Adrenal gland (tissue), 12 donors: ENCODE measurements around the gene LMBRD2. TPM values are rescaled to one million over a fixed set of nuclear protein-coding genes. Genes with fewer than 3 reads are reported as not detected.
A peak's percentile ranks its signal among the peaks of the same experiment; 100 is the strongest.

Experiments
- DNase-seq, 7 donors: peaks; one replicate each; pipeline ENCODE4 v3.0.0-alpha.2; 2019 to 2020
- H3K27ac ChIP-seq, 5 donors: fragments of 200-600 bp; sonication (generic) in 4 of 5; 1 replicate in 3 of 5; 2 replicates in 2 of 5; pipeline versions ENCODE4 v1.5.1 to v1.8.0; 2016 to 2020; ENCODE audit warnings: mild to moderate bottlenecking in 1 of 5
- H3K27me3 ChIP-seq: fragments of 200-600 bp; 2 replicates; pipeline ENCODE4 v1.8.0; 2021
- H3K36me3 ChIP-seq, 2 donors: fragments of 200-600 bp; replicated peaks in 1 of 2; 1 replicate in 1 of 2; 2 replicates in 1 of 2; pipeline versions ENCODE4 v1.5.1 to v1.8.0; 2018 to 2022
- H3K4me1 ChIP-seq, 2 donors: fragments of 200-600 bp; replicated peaks in 1 of 2; 1 replicate in 1 of 2; 2 replicates in 1 of 2; pipeline versions ENCODE4 v1.5.1 to v1.8.0; 2018 to 2021
- H3K4me3 ChIP-seq, 4 donors: fragments of 200-600 bp; sonication (generic) in 3 of 4; one replicate each; pipeline ENCODE4 v1.5.1; 2016 to 2018
- H3K9me3 ChIP-seq, 3 donors: fragments of 200-600 bp; sonication (generic) in 1 of 3; replicated peaks in 1 of 3; 1 replicate in 2 of 3; 2 replicates in 1 of 3; pipeline versions ENCODE4 v1.5.1 to v1.8.0; 2016 to 2021
- CTCF ChIP-seq, 6 experiments: fragments of 450-650 bp in 4 of 6; fragments of 200-600 bp in 2 of 6; sonication (generic) in 1 of 6; IDR thresholded peaks; 1 replicate in 5 of 6; 2 replicates in 1 of 6; pipeline versions ENCODE4 v1.5.1 to v1.8.0; 2016 to 2021; ENCODE audit warnings: antibody characterized with exemption in 6 of 6, mild to moderate bottlenecking in 2 of 6, moderate library complexity in 1 of 6
- POLR2A ChIP-seq, 2 donors: fragments of 450-650 bp; IDR thresholded peaks; one replicate each; pipeline ENCODE4 v1.6.1; 2017; ENCODE audit warnings: antibody characterized with exemption in 2 of 2, mild to moderate bottlenecking in 2 of 2, moderate library complexity in 1 of 2
- WGBS, 4 donors: extraction: QIAGEN DNeasy Blood & Tissue Kit in 2 of 4; methylation state at CpG; one replicate each; pipeline versions ENCODE4 v1.1.5 to v1.1.7; 2013 to 2017; 5-methylcytosine and 5-hydroxymethylcytosine counted together
- intact Hi-C, 2 donors: fragments of 100-400 bp; cut with DNase I; formaldehyde crosslinking; loops; one replicate each; pipeline versions ENCODE4 v1.14.1 to v1.15.0; 2022 to 2023
- polyA plus RNA-seq, 3 donors: library from polyadenylated mRNA; stranded (reverse); fragments of 200-250 nt in 2 of 3; fragments of 350-450 nt in 1 of 3; fragmentation: Illumina TruSeq in 1 of 3; extraction: RNeasy Lipid Tissue Mini Kit (QIAGEN cat#74804) in 1 of 3; gene quantifications; one replicate each; pipeline ENCODE4 v1.2.3, GENCODE V29; 2013 to 2014
- total RNA-seq, 9 donors: library from RNA; depleted of rRNA in 4 of 9; stranded (reverse); fragments of >200 nt in 4 of 9; fragments of 120-200 nt in 1 of 9; fragmentation: NEBNext Ultra II Directional in 1 of 9; extraction: Animal tissue kit (Norgen Biotek cat#: 25700) in 1 of 9; gene quantifications; one replicate each; pipeline versions ENCODE4 v1.1.0 to v1.2.4, GENCODE V29; 2013 to 2023
- donor health status: healthy with polysubstance abuse.
- donor health status: Bipolar disorder and iron deficiency.
- donor health status: DM: yes; HTN: yes; CAD: no.
- donor health status: DM: no; HTN: no; CAD: no.
- donor health status: DM: no; HTN: no; CAD: no.
- donor health status: DM: yes; HTN: yes; CAD: no.

The LMBRD2 gene
- total and polyA plus RNA-seq, 12 donors = 2.3 to 30.1 (median 15.1) TPM

- no peak for DNase-seq
- intact Hi-C loops = no loop called here
- Histone ChIP-seq H3K4me1 (peaks cover 17 to 38% of the 10 kb centered on the region in 2 donors), H3K36me3 (peaks cover 0 to 11% of the 10 kb centered on the region in 2 donors), H3K27me3 (no peaks in the 10 kb centered on the region), H3K4me3 (no peak overlapping the region), H3K27ac (peak overlapping the region in 1 of 5 donors; percentile 22), H3K9me3 (no peaks in the 10 kb centered on the region)
- WGBS, 4 donors = 59 to 78% (median 66%) methylated on average over 1 of the region's 1 CpG
- no peak for TF ChIP-seq CTCF (IDR thresholded peaks at IDR 0.05)
Observed at GRCh38 chr5:36156619-36157018, 4.9 kb upstream of the LMBRD2 start.

GRCh38 chr5:36156121-36156601 lies 4.5 kb upstream of the LMBRD2 start:
- TF ChIP-seq CTCF (IDR thresholded peaks at IDR 0.05) = no peak
- Histone ChIP-seq H3K27ac (peak overlapping the region in 1 of 5 donors; percentile 22), H3K36me3 (peaks cover 0 to 11% of the 10 kb centered on the region in 2 donors), H3K9me3 (no peaks in the 10 kb centered on the region), H3K4me3 (no peak overlapping the region), H3K27me3 (no peaks in the 10 kb centered on the region), H3K4me1 (peaks cover 17 to 38% of the 10 kb centered on the region in 2 donors)
- WGBS, 4 donors = 73 to 83% (median 77%) methylated on average over 4 of the region's 4 CpGs
- DNase-seq = no peak
- intact Hi-C loops = no loop called here

GRCh38 chr5:36155291-36155690 lies 3.6 kb upstream of the LMBRD2 start:
- WGBS, 4 donors = 92 to 93% (median 93%) methylated on average over 7 of the region's 7 CpGs
- Histone ChIP-seq H3K36me3 (peaks cover 0 to 10% of the 10 kb centered on the region in 2 donors), H3K9me3 (no peaks in the 10 kb centered on the region), H3K27me3 (no peaks in the 10 kb centered on the region), H3K4me1 (peaks cover 22 to 43% of the 10 kb centered on the region in 2 donors), H3K4me3 (no peak overlapping the region), H3K27ac (no peak overlapping the region)
- intact Hi-C loops = no loop called here
- TF ChIP-seq CTCF (IDR thresholded peaks at IDR 0.05) (no peak), POLR2A (IDR thresholded peaks at IDR 0.05) (no peak)
- DNase-seq = no peak

- no peaks in the 10 kb centered on the region for H3K27me3 ChIP-seq
- no peaks in the 10 kb centered on the region for H3K9me3 ChIP-seq
- peaks cover 23 to 40% of the 10 kb centered on the region in 2 donors for H3K4me1 ChIP-seq
- intact Hi-C loops = no loop called here
- H3K4me3 ChIP-seq = no peak overlapping the region
- WGBS, 4 donors = 72 to 86% (median 81%) methylated on average over 4 of the region's 4 CpGs
- H3K27ac ChIP-seq = no peak overlapping the region
- TF ChIP-seq POLR2A (IDR thresholded peaks at IDR 0.05) = no peak
- no peak for TF ChIP-seq CTCF (IDR thresholded peaks at IDR 0.05)
- H3K36me3 ChIP-seq = no peaks in the 10 kb centered on the region
- no peak for DNase-seq
Observed at GRCh38 chr5:36153726-36154125, 2.0 kb upstream of the LMBRD2 start.
